ENCODE data around the gene GOLT1A. TPM values are rescaled to one million over a fixed set of nuclear protein-coding genes. Genes with fewer than 3 reads are reported as not detected.

GOLT1A gene
- total and polyA plus RNA-seq, 2 of the 8 experiments (the other 6 are each of a cell fraction or from before 2014, with no cell fraction given): 7.5 to 8.5 TPM

- DNase-seq (ENCODE audit: low read depth in 1 of 2, low spot score in 2 of 2): no peak
- 82% methylated on average over 5 of the region's 5 CpGs; no CpG with 5 or more reads in 1 of the 2 experiments for WGBS, 2 experiments (ENCODE audit: extremely low coverage in 1 of 2, insufficient coverage in 1 of 2, insufficient read length in 1 of 2, insufficient replicate concordance in 2 of 2, low coverage in 1 of 2, low lambda C conversion rate in 2 of 2, missing lambda C conversion rate in 1 of 2)
- Histone ChIP-seq H2BK120ac (replicated peaks; ENCODE audit: low read depth, low read length) (no peak overlapping the region), H3K27ac (ENCODE audit: low read depth, low read length) (no peak overlapping the region), H3K9me3 (ENCODE audit: insufficient read depth in 2 of 2, low read depth in 1 of 2, low read length in 1 of 2) (no peaks in the 10 kb centered on the region), H4K5ac (ENCODE audit: insufficient read length, low read depth, low read length) (no peak overlapping the region), H3K23me2 (ENCODE audit: low read depth, low read length) (peaks cover 7% of the 10 kb centered on the region), H3K27me3 (replicated peaks in 1 of 4; ENCODE audit: control insufficient read depth in 3 of 4, extremely low read depth in 1 of 4, insufficient read depth in 3 of 4, low read length in 3 of 4) (peaks cover 0 to 5% (median 1%) of the 10 kb centered on the region in 4 experiments; a peak in 1 of 7 replicates), H3K9ac (replicated peaks in 1 of 4; ENCODE audit: extremely low read depth in 1 of 4, low read depth in 3 of 4, low read length in 3 of 4) (no peak overlapping the region), H2AFZ (ENCODE audit: low read length) (no peak overlapping the region), H3K4me3 (ENCODE audit: extremely low read depth in 1 of 4, insufficient read depth in 2 of 4, low read depth in 3 of 4, low read length in 4 of 4) (no peak overlapping the region), H3K4me1 (replicated peaks in 1 of 4; ENCODE audit: control insufficient read depth in 3 of 4, insufficient read depth in 4 of 4, low read length in 3 of 4) (peaks cover 0 to 5% (median 0%) of the 10 kb centered on the region in 4 experiments; a peak in 3 of 7 replicates), H3K4me2 (ENCODE audit: insufficient read depth in 1 of 2, low read depth in 2 of 2, low read length in 2 of 2) (no peak overlapping the region), H2BK15ac (ENCODE audit: low read length) (no peak overlapping the region), H3K56ac (replicated peaks; ENCODE audit: insufficient read length, low read depth, low read length) (no peak overlapping the region), H3K4ac (replicated peaks; ENCODE audit: insufficient read length, low read depth, low read length) (no peak overlapping the region), H3K79me1 (ENCODE audit: low read depth, low read length) (peaks cover 5% of the 10 kb centered on the region), H3K23ac (ENCODE audit: insufficient read length) (no peak overlapping the region), H4K91ac (replicated peaks; ENCODE audit: insufficient read length, low read length) (no peak overlapping the region), H2BK20ac (ENCODE audit: low read length) (no peak overlapping the region), H4K20me1 (replicated peaks in 1 of 2; ENCODE audit: control insufficient read depth in 1 of 2, insufficient read depth in 2 of 2, low read length in 2 of 2) (peaks cover 0 to 6% of the 10 kb centered on the region in 2 experiments), H2AK5ac (ENCODE audit: low read depth, low read length) (0 out of 2 replicates have a peak overlapping the region, but pooled peaks have one; percentile 65), H3K36me3 (ENCODE audit: control insufficient read depth in 2 of 4, insufficient read depth in 4 of 4, low read length in 3 of 4) (no peaks in the 10 kb centered on the region; a peak in 1 of 8 replicates), H2BK5ac (ENCODE audit: low read depth, low read length) (no peak overlapping the region), H3K79me2 (ENCODE audit: control insufficient read depth in 1 of 2, insufficient read depth in 2 of 2, low read length in 2 of 2) (no peaks in the 10 kb centered on the region), H4K8ac (ENCODE audit: extremely low read depth, insufficient read depth, low read length) (no peak overlapping the region), H3K18ac (ENCODE audit: extremely low read depth, low read length) (no peak overlapping the region), H3K14ac (ENCODE audit: insufficient read length) (no peak overlapping the region), H2BK12ac (ENCODE audit: low read depth, low read length) (peak overlapping the region; percentile 39; the same call in 1 of the 2 replicates)
- ChIA-PET CTCF (ENCODE audit: partially characterized antibody) (interaction anchor here (1.1 to 12.6 kb wide), 5 partner anchors 10 to 165 kb away, joined by 3 to 360 read pairs (median 23); partner anchors contain the start of genes ETNK2, GOLT1A, PLEKHA6 and REN), POLR2A (ENCODE audit: partially characterized antibody) (interaction anchor here (0.7 to 3.2 kb wide), 5 partner anchors 9 to 65 kb away, joined by 3 to 11 read pairs (median 3); partner anchors contain the start of gene GOLT1A)
- TF ChIP-seq ASH2L (IDR thresholded peaks at IDR 0.05; ENCODE audit: low read length) (no peak), SUZ12 (IDR thresholded peaks at IDR 0.05; ENCODE audit: low read length) (no peak), EGR1 (IDR thresholded peaks at IDR 0.05; ENCODE audit: borderline replicate concordance, low read depth, low read length) (no peak), ZNF274 (IDR thresholded peaks at IDR 0.05; ENCODE audit: borderline replicate concordance, extremely low read depth, low read length) (no peak)
- no peak for FAIRE-seq
These were observed 16.7 kb downstream of the GOLT1A start for GRCh38 chr1:204197068-204197467.
